A673 (cell line): Measurements from ENCODE around the gene MMP11. TPM values are rescaled to one million over a fixed set of nuclear protein-coding genes. Genes with fewer than 3 reads are reported as not detected.

Source experiments
- BruUV-seq: library from RNA; stranded (reverse); fragments of 400-500 nt; replicated peaks from 2 replicates; lab custom pipeline; 2021; lab: Mats Ljungman, UMichigan
- CTCF ChIA-PET: fragments of 300-600 bp; sonication (Branson Sonifier 250); formaldehyde crosslinking; loops from one replicate; lab custom pipeline; 2022; ENCODE audit warnings: antibody characterized with exemption; lab: Charles Lee
- POLR2A ChIA-PET: fragments of 300-600 bp; sonication (Branson Sonifier 250); formaldehyde crosslinking; loops from one replicate; lab custom pipeline; 2022; ENCODE audit warnings: antibody characterized with exemption; ENCODE audit not compliant: low non-redundant PET; lab: Charles Lee
- DNase-seq: peaks from one replicate; pipeline ENCODE4 v3.0.0-alpha.2; 2015; ENCODE audit warnings: low spot score
- H3K27ac ChIP-seq: fragments of 200-600 bp; sonication (generic); 2 replicates; pipeline ENCODE4 v1.5.1; 2016; ENCODE audit warnings: mixed run types, low read depth, mild to moderate bottlenecking, mixed read lengths, antibody characterized with exemption, low read length; ENCODE audit not compliant: poor library complexity, severe bottlenecking
- H3K27me3 ChIP-seq: fragments of 200-600 bp; sonication (generic); replicated peaks from 2 replicates; pipeline ENCODE4 v1.6.1; 2017; ENCODE audit warnings: mixed run types, low read depth, mild to moderate bottlenecking, mixed read lengths, antibody characterized with exemption, low read length; ENCODE audit not compliant: insufficient read depth, poor library complexity
- H3K36me3 ChIP-seq: fragments of 200-600 bp; sonication (generic); 2 replicates; pipeline ENCODE4 v1.6.1; 2016; ENCODE audit warnings: mixed run types, mild to moderate bottlenecking, mixed read lengths, antibody characterized with exemption, low read length; ENCODE audit not compliant: insufficient read depth, poor library complexity, severe bottlenecking
- H3K4me1 ChIP-seq: fragments of 200-600 bp; sonication (generic); 2 replicates; pipeline ENCODE4 v1.6.1; 2017; ENCODE audit warnings: mixed run types, mild to moderate bottlenecking, mixed read lengths, antibody characterized with exemption, low read length; ENCODE audit not compliant: insufficient read depth, poor library complexity, severe bottlenecking
- H3K4me3 ChIP-seq: fragments of 200-600 bp; sonication (generic); 2 replicates; pipeline ENCODE4 v1.5.1; 2016; ENCODE audit warnings: low read depth, mixed run types, mild to moderate bottlenecking, mixed read lengths, low read length; ENCODE audit not compliant: poor library complexity, severe bottlenecking
- H3K9me3 ChIP-seq: fragments of 200-600 bp; sonication (generic); 2 replicates; pipeline ENCODE4 v1.6.1; 2016; ENCODE audit warnings: mixed run types, low read depth, mild to moderate bottlenecking, mixed read lengths, antibody characterized with exemption, low read length; ENCODE audit not compliant: poor library complexity, severe bottlenecking
- CTCF ChIP-seq: fragments of 300-800, 200-600 bp; sonication (generic); conservative IDR thresholded peaks from 2 replicates; pipeline ENCODE4 v1.5.1; 2017; ENCODE audit warnings: low read depth, mild to moderate bottlenecking, antibody characterized with exemption, low read length, moderate library complexity, mixed read lengths
- EZH2 ChIP-seq: fragments of 200-600 bp; sonication (generic); IDR thresholded peaks from 2 replicates; pipeline ENCODE4 v1.6.1; 2017; ENCODE audit warnings: borderline replicate concordance, low read depth, mild to moderate bottlenecking, mixed read lengths, antibody characterized with exemption, low read length; ENCODE audit not compliant: poor library complexity, severe bottlenecking
- intact Hi-C: fragments of 100-400 bp; cut with micrococcal nuclease; formaldehyde crosslinking; loops from one replicate; pipeline ENCODE4 v1.10.0; 2022; ENCODE audit not compliant: unreplicated experiment
- total RNA-seq: library from RNA; stranded (reverse); gene quantifications from 2 replicates; pipeline ENCODE4 v1.2.3, GENCODE V29; 2021

The MMP11 gene
- total RNA-seq, 1 experiment from 2014 or later: 5.1 TPM

- peaks cover 30% of the 10 kb centered on the region for H3K36me3 ChIP-seq
- TF ChIP-seq CTCF (no peak), EZH2 (no peak)
- CTCF ChIA-PET: no interaction called here
These were observed 19.3 kb downstream of the MMP11 start for GRCh38 chr22:23791738-23792645.

GRCh38 chr22:23793326-23793725 lies 20.7 kb downstream of the MMP11 start:
- CTCF ChIA-PET: no interaction called here
- H3K4me1 ChIP-seq: peaks cover 6% of the 10 kb centered on the region
- no peak overlapping the region for H3K27ac ChIP-seq
- intact Hi-C loops: no loop called here
- POLR2A ChIA-PET: no interaction called here
- no peak for DNase-seq
- H3K27me3 ChIP-seq: no peaks in the 10 kb centered on the region
- TF ChIP-seq CTCF (no peak), EZH2 (no peak)
- no TSS peak for BruUV-seq
- peaks cover 37% of the 10 kb centered on the region for H3K36me3 ChIP-seq
- H3K9me3 ChIP-seq: no peaks in the 10 kb centered on the region
- H3K4me3 ChIP-seq: no peak overlapping the region

More at GRCh38 chr22:23791738-23792645, 19.3 kb downstream of the MMP11 start:
- Histone ChIP-seq H3K4me3 (no peak overlapping the region), H3K9me3 (no peaks in the 10 kb centered on the region), H3K27me3 (no peaks in the 10 kb centered on the region), H3K27ac (no peak overlapping the region), H3K4me1 (peaks cover 11% of the 10 kb centered on the region)
- BruUV-seq: no TSS peak
- POLR2A ChIA-PET: no interaction called here
- DNase-seq: no peak
- intact Hi-C loops: no loop called here

- CTCF ChIA-PET: no interaction called here
- no peak for TF ChIP-seq EZH2
- no peak for TF ChIP-seq CTCF
- Histone ChIP-seq H3K36me3 (peaks cover 53% of the 10 kb centered on the region), H3K27me3 (no peaks in the 10 kb centered on the region), H3K4me3 (no peak overlapping the region), H3K27ac (no peak overlapping the region), H3K4me1 (no peaks in the 10 kb centered on the region), H3K9me3 (no peaks in the 10 kb centered on the region)
- POLR2A ChIA-PET: no interaction called here
- intact Hi-C loops: no loop called here
- no TSS peak for BruUV-seq
- DNase-seq: no peak
These were observed 23.8 kb downstream of the MMP11 start for GRCh38 chr22:23796461-23796860.
